OCI-LY7 (cell line): ENCODE measurements around the gene OGT.

Source experiments
- EZH2phosphoT487 ChIP-seq: fragments of 200-600 bp; sonication (generic); IDR thresholded peaks from 2 replicates; pipeline ENCODE4 v1.6.1; 2018; ENCODE audit warnings: low read depth, borderline replicate concordance, mild to moderate bottlenecking, mixed run types, antibody characterized with exemption, low read length, moderate library complexity, mixed read lengths
- TF ChIP-seq, protein P1 (sequence below): fragments of 200-600 bp; sonication (generic); conservative IDR thresholded peaks from 2 replicates; pipeline ENCODE4 v1.5.1; 2014; ENCODE audit warnings: mild to moderate bottlenecking, antibody characterized with exemption, low read length, moderate library complexity, mixed read lengths

DNA sequence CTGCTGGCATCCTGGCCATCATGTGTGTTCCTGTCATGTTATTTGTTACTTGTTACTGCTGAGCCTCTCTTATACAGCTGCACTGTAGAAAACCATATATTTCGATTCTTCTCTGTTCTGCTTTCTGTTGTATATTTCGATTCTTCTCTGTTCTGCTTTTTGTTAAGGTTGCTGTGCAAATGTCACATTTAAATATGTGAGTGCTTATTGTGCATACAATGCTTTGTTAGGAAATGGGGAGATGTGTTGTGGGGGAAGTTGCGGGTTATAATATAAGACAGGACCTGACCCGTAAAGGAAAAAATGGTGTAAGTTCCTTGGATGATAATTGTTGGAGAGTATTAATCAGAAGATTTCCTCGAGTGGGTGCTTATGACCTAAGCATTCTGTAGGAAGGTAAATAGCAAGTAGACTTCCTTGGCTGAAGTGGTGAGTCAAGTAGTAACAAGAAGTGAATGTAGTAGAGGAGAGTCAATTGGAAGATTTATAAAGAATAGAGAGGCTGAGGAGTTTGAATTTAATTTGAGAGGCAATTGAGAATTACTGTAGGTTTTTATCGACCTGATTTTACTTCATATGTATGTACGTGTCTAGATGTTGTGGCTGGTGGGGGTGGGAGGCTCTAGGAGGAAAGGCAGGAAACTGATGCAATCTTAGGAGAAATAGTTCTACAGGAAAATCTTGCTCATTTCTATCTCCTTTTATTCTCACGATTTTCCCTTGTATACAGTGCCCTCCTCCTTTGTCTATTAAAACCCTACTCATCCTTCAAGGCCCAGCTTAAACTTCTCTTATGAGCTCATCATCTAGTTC, 8.5 kb downstream of the OGT start:
- TF ChIP-seq EZH2phosphoT487, result no peak
- TF ChIP-seq, protein P1, sequence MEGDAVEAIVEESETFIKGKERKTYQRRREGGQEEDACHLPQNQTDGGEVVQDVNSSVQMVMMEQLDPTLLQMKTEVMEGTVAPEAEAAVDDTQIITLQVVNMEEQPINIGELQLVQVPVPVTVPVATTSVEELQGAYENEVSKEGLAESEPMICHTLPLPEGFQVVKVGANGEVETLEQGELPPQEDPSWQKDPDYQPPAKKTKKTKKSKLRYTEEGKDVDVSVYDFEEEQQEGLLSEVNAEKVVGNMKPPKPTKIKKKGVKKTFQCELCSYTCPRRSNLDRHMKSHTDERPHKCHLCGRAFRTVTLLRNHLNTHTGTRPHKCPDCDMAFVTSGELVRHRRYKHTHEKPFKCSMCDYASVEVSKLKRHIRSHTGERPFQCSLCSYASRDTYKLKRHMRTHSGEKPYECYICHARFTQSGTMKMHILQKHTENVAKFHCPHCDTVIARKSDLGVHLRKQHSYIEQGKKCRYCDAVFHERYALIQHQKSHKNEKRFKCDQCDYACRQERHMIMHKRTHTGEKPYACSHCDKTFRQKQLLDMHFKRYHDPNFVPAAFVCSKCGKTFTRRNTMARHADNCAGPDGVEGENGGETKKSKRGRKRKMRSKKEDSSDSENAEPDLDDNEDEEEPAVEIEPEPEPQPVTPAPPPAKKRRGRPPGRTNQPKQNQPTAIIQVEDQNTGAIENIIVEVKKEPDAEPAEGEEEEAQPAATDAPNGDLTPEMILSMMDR, result no peak
